GM12873 (cell line): ENCODE measurements around the gene ITPRIPL1.

Experiments used
- CTCF ChIP-seq: IDR thresholded peaks from 2 replicates; pipeline ENCODE4 v1.5.1; 2012; ENCODE audit warnings: low read depth, mild to moderate bottlenecking, moderate library complexity, low read length, control low read depth; ENCODE audit not compliant: insufficient read depth; ENCODE audit errors: missing control alignments

Gene ITPRIPL1

GRCh38 chr2:96325041-96325883, at the start of gene ITPRIPL1:
TSS of gene ITPRIPL1 (plus strand) at chr2:96325317. CDS start at chr2:96325840, 523 bp downstream.
- TF ChIP-seq CTCF, result no peak

GRCh38 chr2:96276787-96277499, 48.2 kb upstream of the ITPRIPL1 start:
- TF ChIP-seq CTCF, result no peak

- no peak for TF ChIP-seq CTCF
Measured at GRCh38 chr2:96287273-96287856, 37.8 kb upstream of the ITPRIPL1 start.

- no peak for TF ChIP-seq CTCF
Measured at GRCh38 chr2:96291751-96292150, 33.4 kb upstream of the ITPRIPL1 start.

- TF ChIP-seq CTCF, result no peak
Measured at GRCh38 chr2:96296925-96297324, 28.2 kb upstream of the ITPRIPL1 start.

- TF ChIP-seq CTCF, result no peak
Measured at GRCh38 chr2:96301865-96302264, 23.3 kb upstream of the ITPRIPL1 start.

- TF ChIP-seq CTCF, result no peak
Measured at GRCh38 chr2:96304606-96305005, 20.5 kb upstream of the ITPRIPL1 start.
